Measurements from ENCODE around the gene ARHGEF37.

ARHGEF37 gene

DNA sequence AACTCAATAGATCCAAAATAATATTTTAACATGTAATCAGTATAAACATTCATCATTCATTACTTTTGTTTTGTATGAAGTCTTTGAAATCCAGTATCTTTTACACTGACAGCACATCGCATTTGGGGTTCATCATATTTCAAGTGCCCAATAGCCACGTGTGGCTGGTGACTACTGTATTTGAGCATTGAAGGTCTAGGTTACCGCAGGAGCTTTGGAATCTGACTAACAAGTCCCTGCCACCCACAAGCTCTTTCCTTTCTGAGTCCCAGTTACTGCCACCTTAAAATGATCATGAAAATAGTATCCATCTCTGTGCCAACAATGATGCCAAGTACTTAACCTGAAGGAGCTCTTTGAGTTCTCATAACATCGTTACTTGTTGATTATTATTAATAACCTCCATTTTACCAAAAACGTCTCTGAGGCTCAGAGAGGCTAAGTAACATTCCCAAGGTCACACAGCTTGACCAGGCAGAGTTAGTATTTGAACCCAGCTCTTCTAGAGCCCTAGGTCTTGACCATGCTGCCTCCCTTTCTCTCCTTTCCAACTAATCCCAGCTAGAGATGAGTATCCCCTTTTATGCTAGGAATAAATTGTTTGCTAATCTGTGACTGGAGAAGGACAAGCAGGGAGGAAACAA lies 24.2 kb downstream of the ARHGEF37 start:
- ChIA-PET POLR2A (interaction anchor here (0.8 kb wide), 1 partner anchor 15 kb away, joined by 7 read pairs; no protein-coding TSS in a partner anchor), CTCF (interaction anchor here (0.8 to 6.7 kb wide), 3 partner anchors 14 to 166 kb away, joined by 3 to 31 read pairs (median 5); no protein-coding TSS in a partner anchor)
- peaks cover 0 to 8% (median 5%) of the 10 kb centered on the region in 4 experiments for H3K4me1 ChIP-seq (ENCODE audit: control extremely low read depth in 1 of 4, control insufficient read depth in 4 of 4, insufficient read depth in 4 of 4, low read length in 3 of 4)
- no peaks in the 10 kb centered on the region for H3K36me3 ChIP-seq (ENCODE audit: control insufficient read depth in 4 of 4, insufficient read depth in 4 of 4, low read length in 3 of 4)
- H3K27me3 ChIP-seq (replicated peaks in 2 of 5; ENCODE audit: control insufficient read depth in 4 of 5, insufficient read depth in 5 of 5, low read length in 4 of 5): no peaks in the 10 kb centered on the region
- H3K9me3 ChIP-seq (ENCODE audit: control extremely low read depth in 1 of 5, control insufficient read depth in 4 of 5, insufficient read depth in 2 of 5, low read depth in 1 of 5, low read length in 4 of 5): peaks cover 0 to 5% (median 0%) of the 10 kb centered on the region in 5 experiments
- H3K4me3 ChIP-seq (ENCODE audit: control insufficient read depth in 1 of 7, extremely low read depth in 1 of 7, insufficient read depth in 4 of 7, low read depth in 2 of 7, low read length in 6 of 7): no peak overlapping the region
- WGBS (ENCODE audit: insufficient coverage): 100% methylated on average over 3 of the region's 5 CpGs
- no peak overlapping the region for H3K27ac ChIP-seq (ENCODE audit: insufficient read depth in 1 of 2, low read depth in 1 of 2, low read length in 2 of 2, poor library complexity in 1 of 2, severe bottlenecking in 2 of 2)
- DNase-seq: no peak

DNA sequence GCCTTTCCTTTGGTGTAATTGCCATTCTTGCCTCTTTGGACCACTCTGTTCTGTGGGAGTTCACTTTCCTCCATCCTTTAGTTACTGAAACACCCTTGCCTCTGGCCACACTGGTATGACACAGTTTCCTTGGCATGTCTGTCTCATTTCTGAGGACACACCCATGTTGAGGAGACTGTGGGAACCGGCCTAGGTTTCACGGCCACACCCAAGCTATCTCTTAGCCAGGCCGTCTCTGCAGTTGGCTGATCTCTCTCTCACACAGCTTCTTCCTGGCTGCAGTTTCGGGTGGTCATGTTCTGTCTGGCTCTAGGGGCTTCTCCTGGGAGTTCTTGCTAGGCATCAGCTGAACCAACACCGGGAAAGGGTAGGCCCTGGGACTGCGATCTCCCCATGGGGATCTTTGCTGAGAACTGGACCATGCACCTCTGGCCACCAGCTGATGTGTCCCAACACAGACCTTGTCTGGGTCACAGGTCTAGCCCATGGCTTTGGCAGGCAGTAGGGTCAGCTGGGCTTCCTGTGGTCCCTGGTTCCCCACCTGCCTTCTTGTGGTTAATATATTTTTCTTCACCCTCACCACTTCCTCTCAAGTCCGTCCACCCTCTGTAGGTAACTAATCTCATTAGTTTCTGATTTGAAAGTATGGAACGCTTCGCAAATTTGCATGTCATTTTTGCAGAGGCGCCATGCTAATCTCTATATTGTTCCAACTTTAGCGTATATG lies 24.9 kb downstream of the ARHGEF37 start:
- no peak overlapping the region for H3K27ac ChIP-seq (ENCODE audit: insufficient read depth in 1 of 2, low read depth in 1 of 2, low read length in 2 of 2, poor library complexity in 1 of 2, severe bottlenecking in 2 of 2)
- H3K4me3 ChIP-seq (ENCODE audit: control insufficient read depth in 1 of 7, extremely low read depth in 1 of 7, insufficient read depth in 4 of 7, low read depth in 2 of 7, low read length in 6 of 7): no peak overlapping the region
- CTCF ChIA-PET: interaction anchor here (0.8 to 6.7 kb wide), 3 partner anchors 13 to 167 kb away, joined by 3 to 31 read pairs (median 5); no protein-coding TSS in a partner anchor
- no peaks in the 10 kb centered on the region for H3K27me3 ChIP-seq (replicated peaks in 2 of 5; ENCODE audit: control insufficient read depth in 4 of 5, insufficient read depth in 5 of 5, low read length in 4 of 5)
- peaks cover 0 to 6% (median 0%) of the 10 kb centered on the region in 5 experiments for H3K9me3 ChIP-seq (ENCODE audit: control extremely low read depth in 1 of 5, control insufficient read depth in 4 of 5, insufficient read depth in 2 of 5, low read depth in 1 of 5, low read length in 4 of 5)
- no peaks in the 10 kb centered on the region for H3K36me3 ChIP-seq (ENCODE audit: control insufficient read depth in 4 of 4, insufficient read depth in 4 of 4, low read length in 3 of 4)
- WGBS (ENCODE audit: insufficient coverage): 86% methylated on average over 11 of the region's 11 CpGs
- DNase-seq: peak; percentile 16 to 69 (median 48)
- H3K4me1 ChIP-seq (ENCODE audit: control extremely low read depth in 1 of 4, control insufficient read depth in 4 of 4, insufficient read depth in 4 of 4, low read length in 3 of 4): peaks cover 0 to 8% (median 5%) of the 10 kb centered on the region in 4 experiments
- POLR2A ChIA-PET: interaction anchor here (0.8 kb wide), 1 partner anchor 16 kb away, joined by 7 read pairs; no protein-coding TSS in a partner anchor

DNA sequence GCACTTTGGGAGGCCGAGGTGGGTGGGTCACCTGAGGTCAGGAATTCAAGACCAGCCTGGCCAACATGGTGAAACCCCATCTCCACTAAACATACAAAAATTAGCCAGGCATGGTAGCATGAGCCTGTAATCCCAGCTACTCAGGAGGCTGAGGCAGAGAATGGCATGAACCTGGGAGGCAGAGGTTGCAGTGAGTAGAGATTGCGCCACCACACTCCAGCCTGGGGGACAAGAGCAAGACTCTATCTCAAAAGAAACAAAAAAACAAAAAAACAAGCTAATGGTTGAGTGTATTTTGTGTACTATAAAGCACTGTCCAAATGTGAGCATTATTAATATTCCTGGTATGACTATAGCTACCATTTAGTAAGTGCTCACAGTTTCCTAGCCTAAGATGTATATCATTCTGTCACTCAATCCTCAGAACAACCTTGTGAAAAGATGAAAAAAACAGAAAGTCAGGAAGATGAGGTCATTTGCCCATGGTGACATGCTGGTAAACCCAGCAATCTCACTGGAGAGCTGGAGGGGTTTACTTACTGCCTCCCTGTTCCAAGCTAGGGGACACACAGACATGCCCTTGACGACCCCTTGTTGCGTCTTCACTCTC lies 27.7 kb downstream of the ARHGEF37 start:
- CTCF ChIA-PET: interaction anchor here (0.9 to 3.0 kb wide), 6 partner anchors 8 to 242 kb away, joined by 3 to 25 read pairs (median 4); no protein-coding TSS in a partner anchor
- Histone ChIP-seq H3K27me3 (replicated peaks in 2 of 5; ENCODE audit: control insufficient read depth in 4 of 5, insufficient read depth in 5 of 5, low read length in 4 of 5) (no peaks in the 10 kb centered on the region), H3K27ac (ENCODE audit: insufficient read depth in 1 of 2, low read depth in 1 of 2, low read length in 2 of 2, poor library complexity in 1 of 2, severe bottlenecking in 2 of 2) (no peak overlapping the region), H3K4me3 (ENCODE audit: control insufficient read depth in 1 of 7, extremely low read depth in 1 of 7, insufficient read depth in 4 of 7, low read depth in 2 of 7, low read length in 6 of 7) (no peak overlapping the region), H3K9me3 (ENCODE audit: control extremely low read depth in 1 of 5, control insufficient read depth in 4 of 5, insufficient read depth in 2 of 5, low read depth in 1 of 5, low read length in 4 of 5) (peaks cover 0 to 7% (median 0%) of the 10 kb centered on the region in 5 experiments), H3K36me3 (ENCODE audit: control insufficient read depth in 4 of 4, insufficient read depth in 4 of 4, low read length in 3 of 4) (no peaks in the 10 kb centered on the region), H3K4me1 (ENCODE audit: control extremely low read depth in 1 of 4, control insufficient read depth in 4 of 4, insufficient read depth in 4 of 4, low read length in 3 of 4) (peaks cover 0 to 8% (median 5%) of the 10 kb centered on the region in 4 experiments)
- no peak for DNase-seq
- WGBS (ENCODE audit: insufficient coverage): 100% methylated on average over 2 of the region's 4 CpGs
- POLR2A ChIA-PET: no interaction called here

DNA sequence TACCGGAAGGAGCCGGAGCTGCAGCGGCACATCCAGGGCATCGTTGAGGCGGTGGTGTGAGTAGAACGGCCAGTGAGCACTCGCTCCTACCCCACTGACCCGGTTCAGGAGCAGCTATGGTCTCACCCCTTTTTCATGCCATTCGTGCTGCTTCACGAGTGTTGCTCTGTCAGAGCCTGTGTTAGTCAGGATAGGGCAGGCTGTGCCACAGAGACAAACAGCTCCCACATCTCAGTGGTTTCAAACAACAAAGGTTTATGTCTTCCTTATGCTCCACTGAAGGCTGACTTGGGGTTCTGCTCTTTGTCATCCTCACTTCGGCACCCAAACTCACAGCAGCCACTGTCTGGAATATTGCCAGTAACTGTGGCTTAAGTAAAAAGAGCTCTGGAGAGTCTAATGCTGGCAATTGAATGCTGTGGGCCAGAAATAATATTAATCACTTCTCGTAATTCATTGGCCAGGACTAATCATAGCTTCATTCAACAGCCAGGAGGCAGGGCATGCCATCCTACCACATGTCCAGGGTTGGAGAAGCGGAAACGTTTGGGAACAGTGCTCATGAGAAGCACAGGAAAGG lies 28.4 kb downstream of the ARHGEF37 start:
- 94% methylated on average over 14 of the region's 14 CpGs for WGBS (ENCODE audit: insufficient coverage)
- no peak for DNase-seq
- Histone ChIP-seq H3K36me3 (ENCODE audit: control insufficient read depth in 4 of 4, insufficient read depth in 4 of 4, low read length in 3 of 4) (no peaks in the 10 kb centered on the region), H3K4me3 (ENCODE audit: control insufficient read depth in 1 of 7, extremely low read depth in 1 of 7, insufficient read depth in 4 of 7, low read depth in 2 of 7, low read length in 6 of 7) (no peak overlapping the region), H3K27me3 (replicated peaks in 2 of 5; ENCODE audit: control insufficient read depth in 4 of 5, insufficient read depth in 5 of 5, low read length in 4 of 5) (no peaks in the 10 kb centered on the region), H3K4me1 (ENCODE audit: control extremely low read depth in 1 of 4, control insufficient read depth in 4 of 4, insufficient read depth in 4 of 4, low read length in 3 of 4) (peaks cover 0 to 8% (median 5%) of the 10 kb centered on the region in 4 experiments), H3K9me3 (ENCODE audit: control extremely low read depth in 1 of 5, control insufficient read depth in 4 of 5, insufficient read depth in 2 of 5, low read depth in 1 of 5, low read length in 4 of 5) (peaks cover 0 to 7% (median 0%) of the 10 kb centered on the region in 5 experiments), H3K27ac (ENCODE audit: insufficient read depth in 1 of 2, low read depth in 1 of 2, low read length in 2 of 2, poor library complexity in 1 of 2, severe bottlenecking in 2 of 2) (no peak overlapping the region)
- ChIA-PET CTCF (interaction anchor here (0.6 to 3.0 kb wide), 7 partner anchors 8 to 372 kb away, joined by 3 to 25 read pairs (median 4); no protein-coding TSS in a partner anchor), POLR2A (no interaction called here)

DNA sequence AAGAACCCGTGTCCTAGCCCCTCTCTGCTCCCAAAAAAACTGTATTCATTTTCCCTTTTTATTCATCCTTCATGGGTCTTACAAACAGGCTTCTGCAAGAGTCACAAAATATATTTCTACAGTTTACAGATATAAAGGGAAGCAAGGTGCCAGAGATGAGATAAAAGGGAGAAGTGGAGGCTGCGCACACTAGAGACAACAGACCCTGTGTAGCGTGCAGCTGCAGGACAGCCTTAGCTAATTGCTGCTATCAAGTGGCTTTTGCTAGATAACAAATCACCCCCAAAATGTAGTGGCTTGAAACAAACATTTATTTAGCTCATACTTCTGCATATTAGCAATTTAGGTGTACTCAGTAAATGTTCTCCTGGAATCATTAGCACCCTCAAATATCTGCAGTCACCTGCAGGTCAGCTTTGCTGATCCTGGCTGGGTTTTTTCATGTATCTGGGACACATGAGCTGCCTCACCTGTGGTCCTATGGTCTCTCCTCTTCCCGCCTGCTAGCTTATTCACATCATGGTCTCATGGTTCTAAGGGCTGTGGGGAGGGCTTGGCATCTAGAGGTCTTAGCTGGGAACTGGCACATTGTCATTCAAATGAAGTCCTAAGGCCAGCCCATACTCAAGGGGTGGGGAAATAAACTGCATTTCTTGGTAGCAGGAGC lies 29.4 kb downstream of the ARHGEF37 start:
- 87% methylated on average over 3 of the region's 4 CpGs for WGBS (ENCODE audit: insufficient coverage)
- Histone ChIP-seq H3K27me3 (replicated peaks in 2 of 5; ENCODE audit: control insufficient read depth in 4 of 5, insufficient read depth in 5 of 5, low read length in 4 of 5) (no peaks in the 10 kb centered on the region), H3K4me1 (ENCODE audit: control extremely low read depth in 1 of 4, control insufficient read depth in 4 of 4, insufficient read depth in 4 of 4, low read length in 3 of 4) (peaks cover 0 to 8% (median 5%) of the 10 kb centered on the region in 4 experiments), H3K36me3 (ENCODE audit: control insufficient read depth in 4 of 4, insufficient read depth in 4 of 4, low read length in 3 of 4) (no peaks in the 10 kb centered on the region), H3K9me3 (ENCODE audit: control extremely low read depth in 1 of 5, control insufficient read depth in 4 of 5, insufficient read depth in 2 of 5, low read depth in 1 of 5, low read length in 4 of 5) (peaks cover 0 to 7% (median 0%) of the 10 kb centered on the region in 5 experiments), H3K4me3 (ENCODE audit: control insufficient read depth in 1 of 7, extremely low read depth in 1 of 7, insufficient read depth in 4 of 7, low read depth in 2 of 7, low read length in 6 of 7) (no peak overlapping the region), H3K27ac (ENCODE audit: insufficient read depth in 1 of 2, low read depth in 1 of 2, low read length in 2 of 2, poor library complexity in 1 of 2, severe bottlenecking in 2 of 2) (no peak overlapping the region)
- DNase-seq: peak in 2 of 3 donors; percentile 52 to 77
- CTCF ChIA-PET: interaction anchor here (0.6 to 3.0 kb wide), 7 partner anchors 8 to 383 kb away, joined by 3 to 25 read pairs (median 4); no protein-coding TSS in a partner anchor
- POLR2A ChIA-PET: no interaction called here

DNA sequence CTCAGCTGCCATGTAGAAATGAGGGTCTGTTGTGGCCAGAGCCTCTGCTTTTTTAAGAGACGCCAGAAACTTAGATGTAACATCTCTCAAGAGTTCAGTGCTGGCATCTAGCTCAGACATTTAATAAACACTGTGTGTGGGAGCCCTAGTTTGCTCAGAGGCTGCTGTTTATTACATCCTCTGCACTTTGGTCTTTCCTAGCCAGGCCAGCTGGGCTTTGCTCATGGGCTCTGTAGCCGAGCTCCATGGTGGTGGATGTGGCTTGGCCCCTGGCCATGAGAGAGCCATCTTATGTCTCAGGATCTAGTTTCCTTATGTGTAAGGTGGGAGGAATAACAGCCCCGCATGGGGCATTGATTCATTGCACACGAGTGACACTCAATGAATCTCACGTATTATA lies 30.0 kb downstream of the ARHGEF37 start:
- peaks cover 0 to 4% (median 2%) of the 10 kb centered on the region in 4 experiments for H3K4me1 ChIP-seq (ENCODE audit: control extremely low read depth in 1 of 4, control insufficient read depth in 4 of 4, insufficient read depth in 4 of 4, low read length in 3 of 4)
- H3K4me3 ChIP-seq (ENCODE audit: control insufficient read depth in 1 of 7, extremely low read depth in 1 of 7, insufficient read depth in 4 of 7, low read depth in 2 of 7, low read length in 6 of 7): no peak overlapping the region
- H3K27me3 ChIP-seq (replicated peaks in 2 of 5; ENCODE audit: control insufficient read depth in 4 of 5, insufficient read depth in 5 of 5, low read length in 4 of 5): no peaks in the 10 kb centered on the region
- CTCF ChIA-PET: interaction anchor here (0.9 to 2.4 kb wide), 5 partner anchors 11 to 383 kb away, joined by 3 to 9 read pairs (median 4); no protein-coding TSS in a partner anchor
- H3K9me3 ChIP-seq (ENCODE audit: control extremely low read depth in 1 of 5, control insufficient read depth in 4 of 5, insufficient read depth in 2 of 5, low read depth in 1 of 5, low read length in 4 of 5): peaks cover 0 to 7% (median 0%) of the 10 kb centered on the region in 5 experiments
- 76% methylated on average over 5 of the region's 5 CpGs for WGBS (ENCODE audit: insufficient coverage)
- no peak overlapping the region for H3K27ac ChIP-seq (ENCODE audit: insufficient read depth in 1 of 2, low read depth in 1 of 2, low read length in 2 of 2, poor library complexity in 1 of 2, severe bottlenecking in 2 of 2)
- POLR2A ChIA-PET: no interaction called here
- DNase-seq: peak in 2 of 3 donors; percentile 21 to 37
- no peaks in the 10 kb centered on the region for H3K36me3 ChIP-seq (ENCODE audit: control insufficient read depth in 4 of 4, insufficient read depth in 4 of 4, low read length in 3 of 4)
